Hindlimb muscle (tissue), 1 donor: ENCODE measurements around the gene ITGA4. TPM values are rescaled to one million over a fixed set of nuclear protein-coding genes. Genes with fewer than 3 reads are reported as not detected.

ENCODE experiments used
- DNase-seq: peaks from one replicate; pipeline ENCODE4 v3.0.0-alpha.2; 2013
- polyA plus RNA-seq: library from polyadenylated mRNA; unstranded; fragments of 120-200 nt; gene quantifications from one replicate; pipeline ENCODE4 v1.2.1, GENCODE V29; 2013; ENCODE audit not compliant: insufficient read length

ITGA4 gene
- polyA plus RNA-seq, 1 donor = 27.1 TPM

DNA sequence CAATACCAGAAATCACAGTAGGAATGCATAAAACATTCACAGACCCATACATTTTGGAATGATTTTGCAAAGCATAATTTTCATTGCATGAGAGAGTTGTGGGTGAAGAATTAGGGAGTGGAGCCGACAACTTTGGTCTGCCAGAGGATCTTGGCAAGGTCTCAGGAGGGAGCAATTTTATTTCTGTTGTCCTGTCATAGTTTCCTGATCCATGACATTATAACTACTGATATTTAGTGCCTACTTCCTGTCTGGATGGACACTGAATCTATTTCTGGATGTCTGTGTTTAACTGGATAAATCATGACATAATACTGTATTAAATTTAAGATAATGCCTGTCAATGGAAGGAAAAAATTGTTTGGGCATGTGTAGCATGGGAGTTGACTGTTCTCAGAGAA is 2.4 kb downstream of the ITGA4 start:
- DNase-seq = no peak

DNA sequence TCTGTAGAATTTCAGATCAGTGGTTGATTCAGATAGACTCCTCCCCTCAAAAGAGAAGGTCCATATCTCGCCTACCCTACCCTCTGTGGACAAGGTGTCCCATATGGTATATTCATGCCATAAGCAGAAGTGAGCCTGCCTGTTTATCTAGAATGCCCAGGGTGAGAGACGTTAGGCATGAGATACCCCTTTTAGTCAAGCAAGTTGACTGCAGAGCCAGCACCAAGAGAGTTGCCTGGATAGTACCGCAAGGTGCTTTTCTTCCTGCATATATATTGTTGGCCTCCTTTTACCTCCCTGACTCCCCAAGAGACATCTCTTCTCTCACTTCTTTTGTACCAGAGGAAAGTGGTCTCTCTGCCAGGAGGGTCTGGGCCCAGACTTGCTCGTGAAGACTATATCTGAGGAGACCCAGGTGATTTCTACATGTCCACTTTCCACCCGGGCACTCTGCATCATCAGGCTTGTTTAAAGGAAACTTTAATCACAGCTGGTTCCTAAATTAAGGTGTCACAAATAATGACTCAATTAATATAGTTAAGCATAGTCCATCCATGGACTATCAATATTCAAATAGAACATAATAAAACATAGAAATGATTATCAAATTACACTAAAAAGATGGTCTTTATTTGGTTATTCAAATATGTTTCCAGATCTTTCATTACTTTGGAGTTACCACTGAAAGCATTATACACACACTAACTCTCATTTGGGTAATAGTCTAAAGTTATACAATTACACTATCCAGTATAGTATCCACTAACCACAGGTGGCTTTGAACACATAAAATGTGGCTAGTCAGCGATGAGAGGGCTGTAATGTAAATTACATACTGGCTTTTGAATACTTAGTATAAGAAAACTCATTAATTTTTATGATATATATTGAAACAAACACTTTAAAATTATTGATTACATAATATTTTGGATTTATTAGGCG is 4.1 kb downstream of the ITGA4 start:
- no peak for DNase-seq

DNA sequence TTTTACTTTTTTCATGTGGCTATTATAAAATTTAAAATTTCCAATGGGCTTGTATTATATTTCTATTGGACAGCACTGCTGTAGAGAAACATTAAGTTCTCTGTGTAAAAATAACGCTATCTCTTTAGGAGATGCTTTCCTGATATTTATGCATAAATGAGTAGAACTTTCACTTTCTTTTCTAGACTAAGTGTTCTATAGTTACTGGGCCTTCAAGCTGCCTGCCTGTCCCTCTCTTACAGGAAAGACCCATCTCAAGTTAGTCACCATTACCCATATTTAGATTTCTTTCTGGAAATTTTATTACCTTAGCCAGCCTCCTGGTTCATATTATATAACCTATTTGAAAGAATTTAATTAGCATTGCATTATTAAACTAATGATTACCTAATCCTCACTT is 4.8 kb downstream of the ITGA4 start:
- DNase-seq = no peak

DNA sequence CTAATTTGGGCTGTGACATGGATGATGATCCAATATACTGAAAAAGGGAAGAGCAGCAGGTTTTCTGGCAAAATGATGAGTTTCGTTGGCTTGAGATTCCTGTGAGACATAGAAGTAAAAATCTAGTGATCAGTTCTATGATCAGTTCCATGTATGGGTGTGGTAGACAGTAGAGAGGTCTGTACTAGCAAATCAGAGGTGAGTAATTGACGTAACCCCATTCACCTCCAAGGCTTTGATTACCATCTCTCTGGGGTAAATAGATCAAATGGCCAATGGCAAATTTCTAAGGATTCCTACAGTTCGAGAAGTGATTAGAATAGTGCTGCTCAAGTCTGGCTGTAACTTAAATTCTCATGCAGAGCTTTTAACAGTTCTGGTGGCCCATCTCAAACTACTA is 6.4 kb downstream of the ITGA4 start:
- no peak for DNase-seq

DNA sequence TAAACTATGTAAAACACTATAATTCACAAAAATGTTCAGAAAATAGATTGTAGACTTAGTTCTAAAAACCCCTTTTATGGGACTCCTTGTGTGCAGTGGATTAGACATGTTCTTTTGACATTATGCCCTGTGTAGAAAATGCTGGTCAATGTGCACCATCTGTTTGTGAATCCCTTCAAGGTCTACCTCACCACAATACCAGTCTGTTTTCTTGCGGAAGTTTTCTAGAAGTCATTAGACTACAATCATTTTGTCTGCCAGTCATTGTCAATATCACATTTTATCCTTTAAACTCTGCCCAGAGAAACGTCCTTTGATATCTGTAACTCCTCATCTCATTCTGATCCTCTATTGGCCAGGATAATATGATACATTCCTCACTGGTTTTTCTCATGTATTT is 7.8 kb downstream of the ITGA4 start:
- DNase-seq = no peak

DNA sequence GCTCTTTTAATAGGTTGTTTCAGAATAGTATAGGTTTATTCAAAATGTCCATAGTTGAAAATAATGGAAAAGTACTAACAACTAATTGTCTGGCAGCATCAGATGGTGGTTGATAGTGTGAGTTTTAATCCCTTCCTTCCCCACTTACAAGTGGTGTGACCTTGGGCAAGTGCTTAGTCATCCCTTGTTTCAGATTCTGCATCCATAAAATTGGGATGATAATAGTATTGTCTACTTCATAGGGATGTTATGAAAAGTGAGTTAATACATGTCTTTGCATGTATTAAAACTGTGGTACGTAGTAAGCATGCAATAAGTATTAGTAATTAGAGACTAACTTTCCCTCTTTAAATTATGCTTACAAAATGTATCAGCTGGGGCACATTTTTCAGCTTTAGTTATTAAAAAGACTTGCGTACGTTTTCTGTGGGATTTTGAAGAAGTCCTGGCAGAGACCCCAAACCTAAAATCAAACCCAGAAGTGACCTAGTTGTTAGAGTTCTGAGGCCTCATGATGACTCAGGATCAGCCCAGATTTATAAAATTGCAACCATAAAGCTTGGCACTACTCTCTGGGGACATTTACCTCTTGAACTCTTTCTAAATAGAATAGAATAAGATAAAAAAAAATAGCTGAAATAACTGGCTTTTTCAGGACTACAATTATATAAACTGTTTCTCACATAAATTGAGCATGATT is 8.6 kb downstream of the ITGA4 start:
- no peak for DNase-seq

DNA sequence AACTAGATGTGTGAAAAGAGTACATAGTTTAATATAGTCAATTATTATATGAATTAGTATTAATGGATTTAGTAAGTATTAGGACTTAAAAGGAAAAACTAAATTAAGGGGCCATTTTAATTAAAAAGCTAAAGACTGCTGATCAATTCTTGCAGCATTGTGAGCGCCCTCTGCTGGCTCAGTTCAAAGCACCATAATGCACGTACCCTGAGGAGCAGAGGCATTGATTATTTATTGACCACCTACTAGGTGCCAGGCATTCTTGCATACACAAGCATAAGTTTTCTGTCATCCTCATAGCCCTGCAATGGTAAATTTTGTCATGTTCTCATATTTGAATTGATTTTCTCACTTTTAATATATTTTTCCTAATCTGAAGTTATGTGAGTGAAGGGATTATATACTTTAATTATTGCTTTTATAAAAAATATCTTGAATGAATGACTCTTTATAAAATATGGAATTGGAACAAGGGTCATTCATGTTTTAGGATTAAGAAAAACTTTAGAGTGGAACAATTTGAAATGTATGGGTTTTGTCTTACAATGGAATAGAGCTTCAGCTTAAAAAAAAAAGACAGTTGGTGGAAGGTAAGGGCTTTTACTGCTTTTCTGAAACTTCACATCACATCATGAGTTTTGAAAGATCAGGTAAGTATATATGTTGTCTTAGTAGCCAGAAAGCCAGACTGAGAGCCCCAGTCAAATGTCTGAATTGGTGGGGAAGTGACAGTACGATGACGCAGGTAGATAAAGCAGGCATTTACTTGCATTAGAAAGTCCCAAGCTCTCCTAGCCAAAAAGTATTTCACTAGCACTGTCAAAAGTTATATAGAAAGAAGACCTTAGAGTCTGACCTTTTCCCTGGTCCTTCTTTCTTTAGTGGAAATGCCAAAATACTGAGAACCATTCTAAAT is 9.7 kb downstream of the ITGA4 start:
- DNase-seq = peak; percentile 32

DNA sequence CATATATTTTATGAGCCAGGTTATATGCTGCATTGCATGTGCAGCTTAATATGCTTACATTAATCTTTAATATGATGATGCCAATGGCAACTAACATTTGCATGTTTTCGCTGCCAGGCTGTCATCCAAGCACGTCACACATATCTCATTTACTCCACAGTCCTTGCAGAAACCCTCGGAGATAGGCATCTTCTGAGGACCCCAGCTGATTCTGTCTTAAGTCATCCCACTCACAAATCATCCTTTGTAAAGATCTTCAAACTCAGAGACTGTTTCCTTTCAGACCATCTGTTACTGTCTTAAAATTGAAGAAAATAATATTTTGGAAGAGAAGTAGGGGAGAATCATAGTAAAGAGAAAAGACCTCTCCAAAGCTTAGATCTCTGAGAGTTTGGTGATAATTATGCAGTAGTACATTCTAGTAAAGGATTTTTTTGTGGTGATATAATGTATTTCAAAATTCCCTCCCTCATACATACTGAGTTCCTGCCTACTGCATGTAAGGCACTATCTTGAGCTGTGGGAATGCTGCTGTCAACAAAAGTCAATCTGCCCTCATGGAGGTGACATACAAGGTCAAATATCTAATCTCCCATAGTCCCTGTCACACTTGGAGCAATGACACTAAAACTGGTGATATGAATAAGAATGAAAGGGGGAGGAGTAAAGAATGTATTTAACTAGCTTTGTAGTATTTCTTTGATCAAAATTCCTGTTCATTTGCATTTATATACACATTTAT is 11.0 kb downstream of the ITGA4 start:
- no peak for DNase-seq

DNA sequence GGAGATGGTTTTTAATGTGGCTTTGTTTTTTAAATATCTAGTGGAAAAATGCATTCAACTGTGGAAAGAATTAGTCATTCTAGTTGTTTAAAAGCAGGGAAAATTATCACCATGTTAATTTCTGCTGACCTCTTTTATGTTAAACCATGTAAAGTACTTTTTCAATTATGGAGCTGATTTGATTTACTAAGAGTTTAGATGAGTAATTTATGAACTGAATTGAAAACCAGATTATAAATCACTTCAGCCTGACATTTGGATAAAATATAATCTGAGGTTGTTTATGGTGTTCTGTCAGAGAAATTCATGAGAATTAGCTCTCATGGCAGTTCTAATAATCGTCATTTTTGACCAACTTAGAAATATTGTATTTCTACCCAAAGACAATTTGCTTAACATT is 11.6 kb downstream of the ITGA4 start:
- DNase-seq = no peak

DNA sequence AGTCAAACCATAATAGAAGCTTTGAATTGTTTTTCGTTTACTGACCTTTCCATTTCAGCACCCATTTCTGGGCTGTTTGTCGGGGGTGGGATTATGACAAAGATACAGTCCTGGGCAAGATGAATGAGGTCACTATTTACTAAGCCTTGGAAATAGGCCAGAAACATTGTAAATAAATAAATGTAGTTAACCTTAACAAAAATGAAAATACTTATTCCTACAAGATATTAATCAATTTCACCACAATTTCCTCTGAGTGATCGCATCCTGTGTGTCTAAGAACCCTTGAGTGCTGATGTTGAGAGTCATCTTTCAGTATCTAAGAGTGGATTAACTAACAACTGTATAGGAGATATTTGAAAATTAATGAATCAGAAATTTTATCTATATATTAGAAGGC is 14.0 kb downstream of the ITGA4 start:
- DNase-seq = no peak

DNA sequence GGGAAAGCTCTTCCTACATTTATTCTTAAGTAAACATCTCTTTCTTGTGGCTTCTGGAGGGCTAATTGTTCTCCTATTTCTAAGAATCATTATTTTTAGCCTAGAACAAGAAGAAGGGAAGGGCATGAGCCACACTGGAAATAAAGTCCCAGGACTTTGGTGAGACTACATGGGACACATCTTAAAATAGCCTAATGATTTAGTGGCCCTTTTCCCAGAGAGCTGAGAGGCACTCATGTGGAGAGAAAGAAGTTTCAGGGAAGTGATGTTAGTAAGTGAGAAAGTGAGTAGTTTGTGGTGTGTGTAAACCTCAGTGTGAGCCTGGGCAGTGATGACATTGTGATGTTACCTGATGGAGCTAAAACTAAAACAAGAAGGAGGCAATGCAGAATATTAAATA is 14.6 kb downstream of the ITGA4 start:
- no peak for DNase-seq

DNA sequence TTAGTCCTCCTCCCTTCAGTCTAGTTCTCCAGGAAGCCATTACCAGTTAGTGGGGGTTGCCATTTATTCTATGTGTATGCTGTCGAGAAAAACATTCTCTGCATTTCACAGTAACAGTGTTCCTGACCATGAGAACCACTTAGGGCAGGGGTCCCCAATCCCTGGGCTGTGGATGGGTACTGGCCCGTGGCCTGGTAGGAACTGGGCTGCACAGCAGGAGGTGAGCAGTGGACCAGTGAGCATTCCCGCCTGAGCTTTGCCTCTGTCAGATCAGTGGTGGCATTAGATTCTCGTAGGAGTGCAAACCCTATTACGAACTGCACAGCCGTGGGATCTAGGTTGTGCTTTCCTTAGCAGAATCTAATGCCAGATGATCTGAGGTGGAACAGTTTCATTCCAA is 15.8 kb downstream of the ITGA4 start:
- DNase-seq = no peak

DNA sequence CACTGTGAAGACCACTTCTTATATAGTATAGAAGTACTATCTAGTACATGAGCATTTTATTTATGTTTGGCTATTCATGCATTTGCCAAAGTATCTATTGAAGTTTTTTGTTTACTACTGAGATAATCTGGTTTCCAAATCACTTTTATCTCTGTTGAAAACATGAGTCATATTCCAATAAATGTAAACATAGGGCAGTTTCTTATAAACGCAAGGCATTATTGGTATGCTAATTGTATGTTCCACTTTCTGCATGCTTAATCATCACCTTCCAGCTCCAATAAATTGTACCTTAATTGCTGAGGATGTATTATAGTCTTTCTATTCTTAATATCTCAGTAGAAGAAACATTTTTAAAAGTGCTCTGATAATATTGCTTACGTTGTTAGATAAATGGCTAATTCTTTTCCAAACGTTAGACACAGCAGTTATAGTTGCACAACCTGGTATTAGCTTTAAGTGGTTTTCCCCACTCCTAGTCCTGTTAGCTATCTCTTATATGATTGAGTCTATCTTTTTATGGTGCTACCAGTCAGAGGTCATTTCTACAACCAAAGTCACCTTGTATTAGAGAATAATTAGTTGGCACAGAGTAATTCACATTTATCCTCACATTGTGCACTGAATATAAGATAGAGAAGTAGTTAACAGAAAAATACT is 17.2 kb downstream of the ITGA4 start:
- DNase-seq = no peak

DNA sequence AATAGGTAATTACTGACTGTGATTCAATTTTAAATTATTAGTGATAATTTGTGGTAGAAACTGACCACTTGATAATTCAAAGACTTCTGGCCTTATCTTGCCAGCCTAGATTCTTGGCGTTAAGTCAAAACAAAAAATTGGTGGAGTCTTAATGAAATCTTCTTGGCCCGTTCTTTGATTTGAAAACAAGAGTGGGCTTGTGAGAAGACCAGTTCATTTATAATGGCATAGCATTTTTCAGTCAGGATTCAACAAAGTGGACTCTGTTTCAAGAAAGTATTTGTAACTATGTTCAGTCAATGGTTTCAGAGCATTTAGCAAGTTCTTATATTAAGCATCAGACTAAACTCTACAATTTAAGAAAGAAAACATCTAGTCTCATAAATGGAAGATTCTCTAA is 26.0 kb downstream of the ITGA4 start:
- no peak for DNase-seq

DNA sequence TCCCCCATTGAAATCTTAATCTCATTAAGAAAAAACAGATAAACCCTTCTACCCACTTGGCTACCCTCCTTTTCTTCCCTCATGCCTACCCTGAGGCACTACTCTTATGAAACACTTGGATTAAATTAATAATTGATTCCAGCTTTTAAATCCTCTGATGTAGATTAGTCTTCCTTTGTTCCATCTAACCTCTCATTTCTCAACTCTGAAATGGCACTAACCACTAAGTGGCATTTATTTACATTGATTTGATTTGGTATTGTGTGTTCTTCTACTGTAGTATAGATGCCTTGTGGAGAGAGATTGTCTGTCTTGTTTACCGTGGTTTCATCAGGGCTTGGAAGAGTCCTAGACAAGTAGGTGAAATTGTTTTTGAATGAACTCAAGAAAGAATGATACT is 26.7 kb downstream of the ITGA4 start:
- no peak for DNase-seq

DNA sequence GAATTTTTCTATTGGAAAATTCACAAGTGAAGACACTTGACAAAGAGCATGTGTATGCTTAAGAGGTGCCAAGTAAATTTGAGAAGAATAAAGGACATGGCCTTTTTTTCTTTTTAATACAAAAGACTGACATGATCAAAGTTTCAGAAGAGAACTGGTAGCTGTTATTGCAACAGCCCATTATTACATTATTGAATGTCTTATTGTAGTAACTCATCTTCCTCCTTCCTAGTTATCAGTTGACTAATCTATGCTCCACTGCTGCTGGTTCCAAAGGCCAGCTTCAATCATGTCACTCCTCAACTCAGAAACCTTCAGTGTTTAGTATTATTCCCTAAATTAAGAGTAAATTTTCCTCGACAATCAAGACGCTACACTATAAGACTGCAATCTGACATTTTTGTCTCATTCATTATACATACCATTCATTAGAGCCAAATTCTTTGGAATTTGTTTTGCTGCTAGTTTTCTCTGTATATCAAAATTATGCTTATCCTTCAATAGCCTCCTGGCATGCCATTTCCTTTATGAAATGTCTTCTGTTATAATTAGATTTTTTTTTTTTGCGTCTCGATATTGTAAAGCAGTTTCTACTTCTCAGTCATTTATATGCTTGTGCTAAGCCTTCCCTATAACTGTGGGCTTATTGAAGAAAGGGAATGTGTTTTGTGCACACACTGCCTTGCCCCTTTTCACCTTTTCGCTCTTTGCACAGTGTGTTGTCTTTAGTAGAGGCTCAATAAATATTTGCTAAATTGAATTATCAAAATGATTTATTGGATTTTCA is 27.9 kb downstream of the ITGA4 start:
- no peak for DNase-seq

DNA sequence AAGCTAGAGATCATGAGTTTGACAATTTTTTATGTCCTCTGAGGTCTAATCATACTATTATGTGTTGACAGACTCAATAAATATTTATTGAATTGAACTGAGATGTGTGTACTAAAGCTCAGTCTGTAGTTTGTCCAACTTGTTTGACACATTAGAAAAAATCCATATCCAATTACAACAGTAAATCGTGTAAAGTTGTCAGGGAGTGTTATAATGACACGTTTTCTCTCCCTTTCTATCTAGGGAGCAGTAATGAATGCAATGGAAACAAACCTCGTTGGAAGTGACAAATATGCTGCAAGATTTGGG is 28.4 kb downstream of the ITGA4 start:
- no peak for DNase-seq

DNA sequence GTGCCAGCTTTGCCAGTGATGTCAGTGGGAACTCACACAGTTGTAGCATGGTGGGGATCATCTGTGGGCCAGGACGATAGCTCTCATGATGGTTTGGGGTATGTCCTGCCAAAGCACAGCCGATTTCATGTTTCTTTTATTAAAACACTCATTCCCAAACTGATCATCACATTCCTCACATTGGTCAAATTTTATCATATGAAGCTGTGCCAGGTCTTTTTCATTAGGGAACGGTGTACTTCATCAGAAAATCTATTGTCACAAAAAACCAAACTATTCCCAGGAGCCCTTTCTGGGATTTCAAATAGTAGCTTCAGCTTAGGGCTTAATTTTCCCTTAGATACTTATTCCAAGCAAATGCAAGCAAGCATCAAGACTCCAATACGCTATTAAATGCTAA is 42.0 kb downstream of the ITGA4 start:
- no peak for DNase-seq

DNA sequence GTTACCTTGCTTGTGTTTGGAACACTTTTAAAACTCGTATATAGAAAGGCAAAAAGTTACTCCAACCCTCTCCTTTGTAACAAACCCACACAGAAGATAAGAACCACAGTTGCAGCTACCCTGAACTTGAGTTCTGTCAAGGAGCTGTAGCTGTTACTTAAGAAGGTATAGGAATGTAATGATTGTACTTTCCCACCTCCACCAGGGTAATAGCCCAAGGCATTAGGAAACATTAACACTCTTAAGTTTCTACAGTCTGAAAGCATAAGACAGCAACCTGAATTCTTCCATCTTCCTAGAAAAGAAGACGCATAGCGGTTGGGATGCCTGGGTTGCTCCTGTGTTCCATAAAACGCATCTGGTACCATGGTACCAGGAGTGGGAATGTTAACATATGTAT is 43.0 kb downstream of the ITGA4 start:
- no peak for DNase-seq

DNA sequence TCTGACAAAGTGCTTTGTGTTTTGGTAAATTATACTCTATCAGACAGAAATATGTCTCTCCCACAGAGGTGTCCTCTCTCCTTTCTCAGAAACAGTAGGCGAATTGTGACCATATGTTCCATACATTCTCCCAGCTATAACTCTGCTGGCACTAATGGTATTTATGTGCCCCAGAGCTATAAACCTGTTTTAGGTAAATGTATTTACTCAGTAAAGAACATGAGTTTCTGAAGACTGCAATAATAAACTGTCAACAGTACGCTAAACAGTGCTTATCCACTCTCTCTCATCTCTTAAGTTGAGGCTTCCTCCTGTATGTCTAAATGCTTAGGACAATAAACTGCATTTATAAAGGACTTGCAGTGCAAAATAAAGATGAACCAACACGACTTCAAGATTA is 58.5 kb downstream of the ITGA4 start:
- DNase-seq = no peak

DNA sequence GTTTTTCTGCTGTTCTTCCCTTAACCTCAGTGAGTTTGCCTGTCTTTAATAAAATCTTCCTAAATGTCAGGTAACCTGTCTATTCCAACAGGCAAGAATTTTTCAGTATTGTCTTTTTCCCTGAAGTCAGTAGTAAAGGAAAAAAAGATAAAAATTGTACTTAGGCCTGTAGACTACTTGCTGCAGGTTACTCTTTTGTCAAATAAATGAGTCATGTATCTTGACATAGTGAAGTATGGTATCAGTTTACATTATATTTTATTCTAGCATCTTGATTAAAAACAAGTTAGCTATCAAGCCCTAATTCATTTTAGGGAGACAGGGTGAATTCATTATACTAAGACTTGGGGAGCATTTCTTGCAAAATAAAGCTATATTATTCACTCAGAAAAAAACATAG is 59.8 kb downstream of the ITGA4 start:
- DNase-seq = no peak
